ENCODE measurements around the gene GSTM2.

DNA sequence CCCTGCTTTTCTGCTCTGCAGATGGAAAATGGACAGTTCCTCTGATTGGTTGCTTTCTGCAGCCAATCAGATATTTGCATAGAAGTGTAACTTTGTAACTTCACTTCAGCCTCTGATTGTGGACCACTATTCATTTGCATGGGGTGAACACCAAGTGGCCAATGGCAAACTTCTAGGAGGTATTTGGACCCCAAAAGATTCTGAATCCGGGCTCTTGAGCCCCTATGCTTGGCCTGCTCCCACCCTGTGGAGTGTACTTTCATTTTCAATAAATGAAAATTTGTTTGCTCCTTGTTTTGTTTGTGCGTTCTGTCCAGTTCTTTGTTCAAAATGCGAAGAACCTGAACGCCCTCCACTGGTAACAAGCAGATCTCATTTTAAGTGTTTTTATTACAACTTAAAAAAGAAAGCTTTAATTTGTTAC lies 18.4 kb upstream of the GSTM2 start:
- TF ChIP-seq, protein P1, sequence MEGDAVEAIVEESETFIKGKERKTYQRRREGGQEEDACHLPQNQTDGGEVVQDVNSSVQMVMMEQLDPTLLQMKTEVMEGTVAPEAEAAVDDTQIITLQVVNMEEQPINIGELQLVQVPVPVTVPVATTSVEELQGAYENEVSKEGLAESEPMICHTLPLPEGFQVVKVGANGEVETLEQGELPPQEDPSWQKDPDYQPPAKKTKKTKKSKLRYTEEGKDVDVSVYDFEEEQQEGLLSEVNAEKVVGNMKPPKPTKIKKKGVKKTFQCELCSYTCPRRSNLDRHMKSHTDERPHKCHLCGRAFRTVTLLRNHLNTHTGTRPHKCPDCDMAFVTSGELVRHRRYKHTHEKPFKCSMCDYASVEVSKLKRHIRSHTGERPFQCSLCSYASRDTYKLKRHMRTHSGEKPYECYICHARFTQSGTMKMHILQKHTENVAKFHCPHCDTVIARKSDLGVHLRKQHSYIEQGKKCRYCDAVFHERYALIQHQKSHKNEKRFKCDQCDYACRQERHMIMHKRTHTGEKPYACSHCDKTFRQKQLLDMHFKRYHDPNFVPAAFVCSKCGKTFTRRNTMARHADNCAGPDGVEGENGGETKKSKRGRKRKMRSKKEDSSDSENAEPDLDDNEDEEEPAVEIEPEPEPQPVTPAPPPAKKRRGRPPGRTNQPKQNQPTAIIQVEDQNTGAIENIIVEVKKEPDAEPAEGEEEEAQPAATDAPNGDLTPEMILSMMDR (IDR thresholded peaks at IDR 0.05), result no peak
- TF ChIP-seq EP300 (IDR thresholded peaks at IDR 0.05), result no peak
